GM12878 (cell line): Measurements from ENCODE around the gene GPATCH11. TPM values are rescaled to one million over a fixed set of nuclear protein-coding genes. Genes with fewer than 3 reads are reported as not detected.

Experiments used
- ATAC-seq: fragments of 200-7000 bp; cut with Tn5 transposase; 3 replicates; pipeline ENCODE4 v1.9.1; 2020; ENCODE audit warnings: mild to moderate bottlenecking, moderate library complexity
- BruUV-seq: library from RNA; stranded (reverse); fragments of 400-500 nt; replicated peaks from 2 replicates; lab custom pipeline; 2021; lab: Mats Ljungman, UMichigan
- CTCF ChIA-PET: fragments of 300-600 bp; sonication (Branson Sonifier 250); formaldehyde crosslinking; extraction: SDS; loops from one replicate; lab custom pipeline; 2021; ENCODE audit warnings: inconsistent platforms; lab: Yijun Ruan, JAX
- POLR2A ChIA-PET: fragments of 350-600 bp; formaldehyde crosslinking; extraction: SDS; loops from one replicate; lab custom pipeline; 2021; ENCODE audit warnings: inconsistent platforms; lab: Charles Lee
- RAD21 ChIA-PET: fragments of 300-600 bp; sonication (Branson Sonifier 250); formaldehyde crosslinking; loops from one replicate; lab custom pipeline; 2023; ENCODE audit warnings: antibody characterized with exemption; ENCODE audit not compliant: unreplicated experiment; lab: Charles Lee
- SMC1A ChIA-PET: fragments of 300-600 bp; sonication (Branson Sonifier 250); formaldehyde crosslinking; loops from one replicate; lab custom pipeline; 2023; ENCODE audit not compliant: unreplicated experiment, uncharacterized antibody; lab: Charles Lee
- DNase-seq: peaks from one replicate; pipeline ENCODE4 v3.0.0-alpha.2; 2011; ENCODE audit warnings: low read depth, low spot score
- FAIRE-seq: peaks from 3 replicates; lab custom pipeline; 2011; peaks lifted over from hg19 to GRCh38; lab: Jason Lieb, UNC
- H2AFZ ChIP-seq: 2 replicates; pipeline ENCODE4 v1.6.0; 2011; ENCODE audit warnings: low read depth, low read length, control low read depth; ENCODE audit not compliant: control insufficient read depth
- H3K27ac ChIP-seq: 2 replicates; pipeline ENCODE4 v1.5.1; 2011; ENCODE audit warnings: control low read depth; ENCODE audit not compliant: control insufficient read depth, insufficient read depth
- H3K27me3 ChIP-seq, 2 experiments: replicated peaks in 1 of 2; 2 replicates each; pipeline versions ENCODE4 v1.6.0 to v1.6.1; 2011; ENCODE audit warnings: low read length in 1 of 2; ENCODE audit not compliant: control insufficient read depth in 2 of 2, insufficient read depth in 2 of 2
- H3K36me3 ChIP-seq, 2 experiments: 2 replicates each; pipeline ENCODE4 v1.5.1; 2011; ENCODE audit warnings: low read length in 1 of 2; ENCODE audit not compliant: control insufficient read depth in 2 of 2, insufficient read depth in 2 of 2
- H3K4me1 ChIP-seq: 2 replicates; pipeline ENCODE4 v1.6.1; 2011; ENCODE audit warnings: mild to moderate bottlenecking, low read length, moderate library complexity, mixed read lengths; ENCODE audit not compliant: control insufficient read depth, insufficient read depth
- H3K4me2 ChIP-seq: 2 replicates; pipeline ENCODE4 v1.6.0; 2011; ENCODE audit warnings: control low read depth; ENCODE audit not compliant: control insufficient read depth, insufficient read depth
- H3K4me3 ChIP-seq: fragments of 200-600 bp; sonication (generic); 2 replicates; pipeline ENCODE4 v1.5.1; 2016
- H3K79me2 ChIP-seq: 2 replicates; pipeline ENCODE4 v1.6.0; 2011; ENCODE audit warnings: low read length; ENCODE audit not compliant: control insufficient read depth, insufficient read depth
- H3K9ac ChIP-seq: 2 replicates; pipeline ENCODE4 v1.8.0; 2011; ENCODE audit warnings: low read length, control low read depth, mixed read lengths; ENCODE audit not compliant: control insufficient read depth, insufficient read depth
- H3K9me3 ChIP-seq: replicated peaks from 3 replicates; pipeline ENCODE4 v1.5.1; 2011; ENCODE audit warnings: mild to moderate bottlenecking, low read length; ENCODE audit not compliant: control insufficient read depth, insufficient read depth
- H4K20me1 ChIP-seq: 2 replicates; pipeline ENCODE4 v1.6.0; 2011; ENCODE audit not compliant: control insufficient read depth, insufficient read depth
- BMI1 ChIP-seq: fragments of 450-650 bp; IDR thresholded peaks from 2 replicates; pipeline ENCODE4 v1.6.1; 2016; ENCODE audit warnings: mild to moderate bottlenecking, moderate library complexity, borderline replicate concordance
- CHD2 ChIP-seq: IDR thresholded peaks from 2 replicates; pipeline ENCODE4 v1.6.1; 2011; ENCODE audit warnings: low read depth, low read length, improper control_type of control experiment, borderline replicate concordance
- CREB1 ChIP-seq: IDR thresholded peaks from 2 replicates; pipeline ENCODE4 v1.6.1; 2012; ENCODE audit warnings: low read depth, mild to moderate bottlenecking, inconsistent platforms
- MXI1 ChIP-seq: fragments of 150-350 bp; IDR thresholded peaks from 2 replicates; pipeline ENCODE4 v1.6.1; 2011; ENCODE audit warnings: low read depth, mild to moderate bottlenecking, inconsistent platforms, low read length, improper control_type of control experiment
- RELB ChIP-seq: fragments of 450-650 bp; IDR thresholded peaks from 2 replicates; pipeline ENCODE4 v1.6.1; 2017; ENCODE audit warnings: low read depth, mild to moderate bottlenecking, moderate library complexity
- TBL1XR1 ChIP-seq: IDR thresholded peaks from 2 replicates; pipeline ENCODE4 v1.6.1; 2012; ENCODE audit warnings: low read depth, low read length, improper control_type of control experiment
- YBX1 ChIP-seq: fragments of 450-650 bp; IDR thresholded peaks from 2 replicates; pipeline ENCODE4 v1.6.1; 2016; ENCODE audit warnings: antibody characterized with exemption
- ZZZ3 ChIP-seq: IDR thresholded peaks from 2 replicates; pipeline ENCODE4 v1.6.1; 2011; ENCODE audit warnings: low read depth; ENCODE audit not compliant: control insufficient read depth, insufficient read length
- WGBS: methylation state at CpG from one replicate; pipeline ENCODE4 v1.1.6; 2016; ENCODE audit warnings: low lambda C conversion rate; ENCODE audit not compliant: insufficient replicate concordance, insufficient coverage; ENCODE audit errors: missing lambda C conversion rate; 5-methylcytosine and 5-hydroxymethylcytosine counted together
- in situ Hi-C: fragments of 300-500 bp; cut with MboI; formaldehyde crosslinking; loops from 9 replicates; pipeline ENCODE4 v1.14.3; 2018; ENCODE audit warnings: mixed read lengths
- intact Hi-C: fragments of 100-400 bp; cut with micrococcal nuclease; formaldehyde crosslinking; loops from one replicate; pipeline ENCODE4 v1.14.2; 2022; ENCODE audit not compliant: unreplicated experiment
- polyA plus RNA-seq, 11 experiments: library from polyadenylated mRNA; depleted of rRNA in 4 of 11; unstranded in 6 of 11; stranded (reverse) in 5 of 11; fragments of >200 nt; fragmentation: Nextera tagmentation in 4 of 11; fragmentation: Illumina TruSeq in 1 of 11; extraction: Ambion mirVana in 4 of 11; extraction: Trizol in 1 of 11; gene quantifications; 1 replicate in 1 of 11; 2 replicates in 10 of 11; pipeline versions ENCODE4 v1.2.1 to v1.2.3, GENCODE V29; 2011 to 2016; ENCODE audit warnings: inconsistent platforms in 2 of 11, missing spikeins in 2 of 11, low read depth in 1 of 11
- total RNA-seq, 4 experiments: library from RNA; depleted of rRNA in 3 of 4; stranded (reverse); fragments of >200 nt in 3 of 4; fragmentation: Illumina TruSeq in 1 of 4; extraction: Trizol in 1 of 4; gene quantifications; 2 replicates each; pipeline versions ENCODE4 v1.2.1 to v1.2.3, GENCODE V29; 2013 to 2021
- TF ChIP-seq, protein P1 (sequence below): fragments of 450-650 bp; IDR thresholded peaks from 2 replicates; pipeline ENCODE4 v1.6.1; 2017; ENCODE audit warnings: mild to moderate bottlenecking, moderate library complexity

Gene GPATCH11
- total and polyA plus RNA-seq, 10 of the 15 experiments (the other 5 are each of a cell fraction or from before 2014, with no cell fraction given), result 11.5 to 31.8 (median 16.5) TPM

- Histone ChIP-seq H2AFZ (no peak overlapping the region), H3K36me3 (peaks cover 0 to 8% of the 10 kb centered on the region in 2 experiments; a peak in 2 of 4 replicates), H4K20me1 (no peaks in the 10 kb centered on the region)
- RAD21 ChIA-PET, result no interaction called here
- no peak for ATAC-seq
- TF ChIP-seq CREB1 (no peak), ZZZ3 (no peak), TBL1XR1 (no peak), RELB (no peak), BMI1 (no peak), YBX1 (no peak), MXI1 (no peak), CHD2 (no peak)
- TF ChIP-seq, protein P1, sequence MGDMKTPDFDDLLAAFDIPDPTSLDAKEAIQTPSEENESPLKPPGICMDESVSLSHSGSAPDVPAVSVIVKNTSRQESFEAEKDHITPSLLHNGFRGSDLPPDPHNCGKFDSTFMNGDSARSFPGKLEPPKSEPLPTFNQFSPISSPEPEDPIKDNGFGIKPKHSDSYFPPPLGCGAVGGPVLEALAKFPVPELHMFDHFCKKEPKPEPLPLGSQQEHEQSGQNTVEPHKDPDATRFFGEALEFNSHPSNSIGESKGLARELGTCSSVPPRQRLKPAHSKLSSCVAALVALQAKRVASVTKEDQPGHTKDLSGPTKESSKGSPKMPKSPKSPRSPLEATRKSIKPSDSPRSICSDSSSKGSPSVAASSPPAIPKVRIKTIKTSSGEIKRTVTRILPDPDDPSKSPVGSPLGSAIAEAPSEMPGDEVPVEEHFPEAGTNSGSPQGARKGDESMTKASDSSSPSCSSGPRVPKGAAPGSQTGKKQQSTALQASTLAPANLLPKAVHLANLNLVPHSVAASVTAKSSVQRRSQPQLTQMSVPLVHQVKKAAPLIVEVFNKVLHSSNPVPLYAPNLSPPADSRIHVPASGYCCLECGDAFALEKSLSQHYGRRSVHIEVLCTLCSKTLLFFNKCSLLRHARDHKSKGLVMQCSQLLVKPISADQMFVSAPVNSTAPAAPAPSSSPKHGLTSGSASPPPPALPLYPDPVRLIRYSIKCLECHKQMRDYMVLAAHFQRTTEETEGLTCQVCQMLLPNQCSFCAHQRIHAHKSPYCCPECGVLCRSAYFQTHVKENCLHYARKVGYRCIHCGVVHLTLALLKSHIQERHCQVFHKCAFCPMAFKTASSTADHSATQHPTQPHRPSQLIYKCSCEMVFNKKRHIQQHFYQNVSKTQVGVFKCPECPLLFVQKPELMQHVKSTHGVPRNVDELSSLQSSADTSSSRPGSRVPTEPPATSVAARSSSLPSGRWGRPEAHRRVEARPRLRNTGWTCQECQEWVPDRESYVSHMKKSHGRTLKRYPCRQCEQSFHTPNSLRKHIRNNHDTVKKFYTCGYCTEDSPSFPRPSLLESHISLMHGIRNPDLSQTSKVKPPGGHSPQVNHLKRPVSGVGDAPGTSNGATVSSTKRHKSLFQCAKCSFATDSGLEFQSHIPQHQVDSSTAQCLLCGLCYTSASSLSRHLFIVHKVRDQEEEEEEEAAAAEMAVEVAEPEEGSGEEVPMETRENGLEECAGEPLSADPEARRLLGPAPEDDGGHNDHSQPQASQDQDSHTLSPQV, result no peak
- TF ChIP-seq, all 136 proteins: peak for 0
- in situ Hi-C loops, result no loop called here
- DNase-seq (no peak), FAIRE-seq (no peak)
- intact Hi-C loops, result no loop called here
- H3K9ac ChIP-seq, result no peak overlapping the region
- H3K4me2 ChIP-seq, result no peak overlapping the region
- no peaks in the 10 kb centered on the region for H3K9me3 ChIP-seq
- ChIA-PET CTCF (interaction anchor here (1.3 kb wide), 1 partner anchor 8 kb away, joined by 6 read pairs; no protein-coding TSS in a partner anchor), SMC1A (interaction anchor here (0.6 to 1.7 kb wide), 9 partner anchors 10 to 107 kb away, joined by 3 to 6 read pairs (median 3); no protein-coding TSS in a partner anchor), POLR2A (no interaction called here)
- BruUV-seq, result no TSS peak
- WGBS, result 93% methylated on average over 5 of the region's 5 CpGs
- H3K4me1 ChIP-seq, result no peaks in the 10 kb centered on the region
- no peaks in the 10 kb centered on the region for H3K27me3 ChIP-seq
- H3K27ac ChIP-seq, result no peak overlapping the region
- no peak overlapping the region for H3K4me3 ChIP-seq
- no peaks in the 10 kb centered on the region for H3K79me2 ChIP-seq
Observed at GRCh38 chr2:37052600-37053332, 31.6 kb upstream of the GPATCH11 start.
